B cell (primary cell): ENCODE measurements around the gene PNMA8C. TPM values are rescaled to one million over a fixed set of nuclear protein-coding genes. Genes with fewer than 3 reads are reported as not detected.
A peak's percentile ranks its signal among the peaks of the same experiment; 100 is the strongest.

Experiments
- ATAC-seq: fragments of 200-7000 bp; cut with Tn5 transposase; one replicate; pipeline ENCODE4 v1.10.0; 2021; ENCODE audit warnings: low read depth, mild to moderate bottlenecking, moderate number of reproducible peaks, moderate library complexity
- CTCF ChIA-PET: fragments of 350-600 bp; sonication (Branson Sonifier 250); formaldehyde crosslinking; loops from one replicate; lab custom pipeline; 2021; ENCODE audit warnings: antibody characterized with exemption, inconsistent platforms; lab: Charles Lee
- POLR2A ChIA-PET: fragments of 350-600 bp; sonication (Branson Sonifier 250); formaldehyde crosslinking; loops from one replicate; lab custom pipeline; 2021; ENCODE audit warnings: antibody characterized with exemption; lab: Charles Lee
- DNase-seq: peaks from one replicate; pipeline ENCODE4 v3.0.0; 2013
- H2AFZ ChIP-seq: 2 replicates; pipeline ENCODE4 v1.6.1; 2012; ENCODE audit warnings: mild to moderate bottlenecking, low read depth, low read length; ENCODE audit not compliant: insufficient read depth, poor library complexity, severe bottlenecking
- H3K27ac ChIP-seq, 2 donors: 1 replicate in 1 of 2; 2 replicates in 1 of 2; pipeline ENCODE4 v1.5.1; 2012 to 2013; ENCODE audit warnings: low read length in 2 of 2, mild to moderate bottlenecking in 2 of 2, moderate library complexity in 1 of 2
- H3K27me3 ChIP-seq, 4 experiments: fragments of 200-600 bp in 1 of 4; sonication (generic) in 1 of 4; replicated peaks in 1 of 4; 1 replicate in 2 of 4; 2 replicates in 2 of 4; pipeline versions ENCODE4 v1.6.1 to v1.7.0; 2013 to 2016; ENCODE audit warnings: low read length in 3 of 4, mild to moderate bottlenecking in 2 of 4, mixed read lengths in 1 of 4, moderate library complexity in 1 of 4; ENCODE audit not compliant: insufficient read depth in 4 of 4, control insufficient read depth in 3 of 4; ENCODE audit errors: control extremely low read depth in 1 of 4
- H3K36me3 ChIP-seq, 2 experiments: replicated peaks in 1 of 2; 1 replicate in 1 of 2; 2 replicates in 1 of 2; pipeline versions ENCODE4 v1.6.1 to v1.7.1; 2013; ENCODE audit warnings: low read length in 1 of 2; ENCODE audit not compliant: insufficient read depth in 2 of 2, control insufficient read depth in 1 of 2; ENCODE audit errors: control extremely low read depth in 1 of 2, extremely low read depth in 1 of 2
- H3K4me1 ChIP-seq, 2 donors: fragments of 200-600 bp in 1 of 2; sonication (generic) in 1 of 2; 1 replicate in 1 of 2; 2 replicates in 1 of 2; pipeline versions ENCODE4 v1.5.1 to v1.6.1; 2013 to 2017; ENCODE audit warnings: low read length in 2 of 2; ENCODE audit not compliant: control insufficient read depth in 2 of 2, insufficient read depth in 2 of 2
- H3K4me2 ChIP-seq: replicated peaks from 2 replicates; pipeline ENCODE3; 2012; ENCODE audit warnings: mild to moderate bottlenecking, low read depth, low read length; ENCODE audit not compliant: poor library complexity, severe bottlenecking
- H3K4me3 ChIP-seq, 5 experiments: fragments of 200-600 bp in 1 of 5; sonication (generic) in 1 of 5; 1 replicate in 3 of 5; 2 replicates in 2 of 5; pipeline versions ENCODE4 v1.5.1 to v1.7.0; 2011 to 2016; ENCODE audit warnings: low read length in 4 of 5, mild to moderate bottlenecking in 4 of 5, low read depth in 2 of 5, control low read depth in 1 of 5, moderate library complexity in 1 of 5; ENCODE audit not compliant: insufficient read depth in 1 of 5; ENCODE audit errors: control extremely low read depth in 1 of 5, extremely low read depth in 1 of 5
- H3K79me2 ChIP-seq: fragments of 200-600 bp; sonication (generic); one replicate; pipeline ENCODE4 v1.6.0; 2016; ENCODE audit warnings: low read length; ENCODE audit not compliant: control insufficient read depth, insufficient read depth
- H3K9ac ChIP-seq: fragments of 200-600 bp; sonication (generic); 2 replicates; pipeline ENCODE4 v1.6.1; 2017; ENCODE audit warnings: mild to moderate bottlenecking, low read length, moderate library complexity
- H3K9me3 ChIP-seq, 3 donors: one replicate each; pipeline versions ENCODE4 v1.6.1 to v1.7.1; 2013; ENCODE audit warnings: low read length in 2 of 3; ENCODE audit not compliant: control insufficient read depth in 2 of 3, insufficient read depth in 1 of 3; ENCODE audit errors: control extremely low read depth in 1 of 3
- H4K20me1 ChIP-seq: 2 replicates; pipeline ENCODE4 v1.6.0; 2012; ENCODE audit warnings: mild to moderate bottlenecking, low read length; ENCODE audit not compliant: insufficient read depth, control insufficient read depth, poor library complexity, severe bottlenecking
- H3K27ac Mint-ChIP-seq: one replicate; pipeline ENCODE4 v1.8.0; 2021; ENCODE audit warnings: mixed read lengths
- H3K27me3 Mint-ChIP-seq: one replicate; pipeline ENCODE4 v1.8.0; 2021; ENCODE audit warnings: mixed read lengths
- H3K4me1 Mint-ChIP-seq: one replicate; pipeline ENCODE4 v1.8.0; 2021; ENCODE audit warnings: mixed read lengths
- H3K4me3 Mint-ChIP-seq: one replicate; pipeline ENCODE4 v1.8.0; 2021; ENCODE audit warnings: mixed read lengths
- H3K9me3 Mint-ChIP-seq: one replicate; pipeline ENCODE4 v1.8.0; 2022; ENCODE audit warnings: mixed read lengths; ENCODE audit not compliant: insufficient read depth
- EZH2 ChIP-seq: IDR thresholded peaks from 2 replicates; pipeline ENCODE4 v1.6.1; 2012; ENCODE audit warnings: borderline replicate concordance, low read depth, mild to moderate bottlenecking, moderate library complexity, low read length; ENCODE audit not compliant: insufficient read depth, poor library complexity, severe bottlenecking
- WGBS: methylation state at CpG from one replicate; pipeline ENCODE4 v1.1.5; 2013; ENCODE audit warnings: missing lambda C conversion rate; ENCODE audit not compliant: insufficient coverage; 5-methylcytosine and 5-hydroxymethylcytosine counted together
- intact Hi-C: fragments of 100-400 bp; cut with micrococcal nuclease; formaldehyde crosslinking; loops from one replicate; pipeline ENCODE4 v1.10.0; 2022
- polyA plus RNA-seq: library from polyadenylated mRNA; depleted of rRNA; stranded (reverse); fragments of >200 nt; gene quantifications from 2 replicates; pipeline ENCODE4 v1.2.3, GENCODE V29; 2012
- total RNA-seq, 2 donors: library from RNA; stranded (reverse); fragments of 120-200 nt in 1 of 2; gene quantifications; 1 replicate in 1 of 2; 2 replicates in 1 of 2; pipeline versions ENCODE4 v1.2.3 to v1.2.4, GENCODE V29; 2013 to 2022
- TF ChIP-seq, protein P1 (sequence below): fragments of 200-600 bp; IDR thresholded peaks from one replicate; pipeline ENCODE4 v1.8.0; 2022; ENCODE audit warnings: antibody characterized with exemption, mild to moderate bottlenecking

Gene PNMA8C
- total and polyA plus RNA-seq, 2 donors (not counting 1 experiment from before 2014, with no cell fraction given), result not detected

DNA sequence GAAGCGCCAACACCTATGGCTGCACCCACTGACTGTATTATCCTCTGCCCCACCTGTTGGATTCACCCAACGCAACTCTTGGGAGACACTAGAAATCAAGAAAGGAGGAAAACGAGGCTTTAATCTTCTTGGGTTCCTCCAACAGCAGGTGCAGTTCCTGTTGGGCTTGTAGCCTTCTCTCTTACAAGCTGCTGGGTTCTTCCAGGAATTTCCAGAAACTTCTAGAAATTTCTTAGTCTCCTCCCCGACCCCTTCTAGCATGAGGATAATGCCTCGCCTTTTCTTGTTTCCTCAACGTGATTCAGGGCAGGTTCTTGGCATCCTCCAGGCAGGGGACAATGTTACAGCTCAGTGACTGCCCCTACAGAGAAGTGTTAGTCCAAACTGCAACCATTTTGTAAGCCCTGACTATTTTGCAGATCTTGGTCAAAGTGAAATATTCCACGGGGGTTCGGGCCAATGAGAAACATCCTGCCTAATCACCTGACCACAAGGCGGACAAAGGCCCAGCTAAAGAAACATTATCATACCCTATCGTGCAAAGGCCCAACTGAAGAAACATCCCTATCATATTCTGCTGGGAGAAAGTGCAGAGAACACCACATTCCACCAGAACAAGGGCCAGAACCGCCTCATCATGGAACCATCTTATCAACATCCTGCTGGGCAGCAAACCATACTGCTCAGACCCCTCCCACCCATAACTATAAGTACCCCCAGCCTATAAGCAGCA is 43.2 kb upstream of the PNMA8C start:
- H4K20me1 ChIP-seq, result no peaks in the 10 kb centered on the region
- Mint-ChIP-seq H3K27me3 (peaks cover 53% of the 10 kb centered on the region), H3K9me3 (no peaks in the 10 kb centered on the region), H3K4me1 (no peaks in the 10 kb centered on the region), H3K27ac (no peak overlapping the region), H3K4me3 (no peak overlapping the region)
- no peaks in the 10 kb centered on the region for H3K36me3 ChIP-seq
- 72% methylated on average over 10 of the region's 11 CpGs for WGBS
- ChIA-PET POLR2A (no interaction called here), CTCF (interaction anchor here (0.6 kb wide), 1 partner anchor 36 kb away, joined by 4 read pairs; no protein-coding TSS in a partner anchor)
- no peak for TF ChIP-seq EZH2
- TF ChIP-seq, protein P1, sequence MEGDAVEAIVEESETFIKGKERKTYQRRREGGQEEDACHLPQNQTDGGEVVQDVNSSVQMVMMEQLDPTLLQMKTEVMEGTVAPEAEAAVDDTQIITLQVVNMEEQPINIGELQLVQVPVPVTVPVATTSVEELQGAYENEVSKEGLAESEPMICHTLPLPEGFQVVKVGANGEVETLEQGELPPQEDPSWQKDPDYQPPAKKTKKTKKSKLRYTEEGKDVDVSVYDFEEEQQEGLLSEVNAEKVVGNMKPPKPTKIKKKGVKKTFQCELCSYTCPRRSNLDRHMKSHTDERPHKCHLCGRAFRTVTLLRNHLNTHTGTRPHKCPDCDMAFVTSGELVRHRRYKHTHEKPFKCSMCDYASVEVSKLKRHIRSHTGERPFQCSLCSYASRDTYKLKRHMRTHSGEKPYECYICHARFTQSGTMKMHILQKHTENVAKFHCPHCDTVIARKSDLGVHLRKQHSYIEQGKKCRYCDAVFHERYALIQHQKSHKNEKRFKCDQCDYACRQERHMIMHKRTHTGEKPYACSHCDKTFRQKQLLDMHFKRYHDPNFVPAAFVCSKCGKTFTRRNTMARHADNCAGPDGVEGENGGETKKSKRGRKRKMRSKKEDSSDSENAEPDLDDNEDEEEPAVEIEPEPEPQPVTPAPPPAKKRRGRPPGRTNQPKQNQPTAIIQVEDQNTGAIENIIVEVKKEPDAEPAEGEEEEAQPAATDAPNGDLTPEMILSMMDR, result no peak
- H3K4me1 ChIP-seq, result peaks cover 6 to 8% of the 10 kb centered on the region in 2 donors
- H2AFZ ChIP-seq, result peak overlapping the region; percentile 54
- H3K27ac ChIP-seq, result no peak overlapping the region
- peaks cover 0 to 25% (median 12%) of the 10 kb centered on the region in 4 experiments for H3K27me3 ChIP-seq
- ATAC-seq (no peak), DNase-seq (no peak)
- H3K4me3 ChIP-seq, result peak overlapping the region in 1 of 5 experiments; percentile 20
- H3K79me2 ChIP-seq, result no peaks in the 10 kb centered on the region
- no peak overlapping the region for H3K9ac ChIP-seq
- peak overlapping the region; percentile 55 for H3K4me2 ChIP-seq
- no peaks in the 10 kb centered on the region for H3K9me3 ChIP-seq
- intact Hi-C loops, result no loop called here

GRCh38 chr19:46471116-46471733 is 42.5 kb upstream of the PNMA8C start, which contains the start of gene PNMA8A:
Gene PNMA8A (minus strand): TSS chr19:46471563. CDS start chr19:46471035, 528 bp downstream.
- Histone ChIP-seq H3K9me3 (no peaks in the 10 kb centered on the region), H2AFZ (peak within 1 kb of the TSS; percentile 54), H4K20me1 (no peaks in the 10 kb centered on the region), H3K4me1 (peaks cover 6 to 8% of the 10 kb centered on the region in 2 donors), H3K27ac (no peak within 1 kb of the TSS), H3K36me3 (no peaks in the 10 kb centered on the region), H3K79me2 (no peaks in the 10 kb centered on the region), H3K27me3 (peaks cover 0 to 25% (median 12%) of the 10 kb centered on the region in 4 experiments), H3K4me3 (peak within 1 kb of the TSS in 1 of 5 experiments; percentile 20), H3K4me2 (peak within 1 kb of the TSS; percentile 55), H3K9ac (no peak within 1 kb of the TSS)
- H3K4me1 Mint-ChIP-seq, result no peaks in the 10 kb centered on the region
- H3K9me3 Mint-ChIP-seq, result no peaks in the 10 kb centered on the region
- TF ChIP-seq, protein P1, result no peak
- no peak for TF ChIP-seq EZH2
- no peak within 1 kb of the TSS for H3K27ac Mint-ChIP-seq
- ATAC-seq (no peak), DNase-seq (no peak)
- WGBS, result 8% methylated on average over 57 of the region's 57 CpGs
- intact Hi-C loops, result no loop called here
- CTCF ChIA-PET, result no interaction called here
- peaks cover 58% of the 10 kb centered on the region for H3K27me3 Mint-ChIP-seq
- POLR2A ChIA-PET, result no interaction called here
- H3K4me3 Mint-ChIP-seq, result no peak within 1 kb of the TSS
